Ammon's horn (tissue), 1 donor: ENCODE measurements around the gene ZDHHC14.
A peak's percentile ranks its signal among the peaks of the same experiment; 100 is the strongest.
"Not testable (repeated sequence)": the region's sequence is repeated elsewhere in the genome, so short reads cannot be mapped to it uniquely, and the experiment has no call there.

Experiments used
- DNase-seq: peaks from one replicate; pipeline ENCODE4 v3.0.0-alpha.2; 2016; ENCODE audit warnings: low spot score

Gene ZDHHC14

DNA sequence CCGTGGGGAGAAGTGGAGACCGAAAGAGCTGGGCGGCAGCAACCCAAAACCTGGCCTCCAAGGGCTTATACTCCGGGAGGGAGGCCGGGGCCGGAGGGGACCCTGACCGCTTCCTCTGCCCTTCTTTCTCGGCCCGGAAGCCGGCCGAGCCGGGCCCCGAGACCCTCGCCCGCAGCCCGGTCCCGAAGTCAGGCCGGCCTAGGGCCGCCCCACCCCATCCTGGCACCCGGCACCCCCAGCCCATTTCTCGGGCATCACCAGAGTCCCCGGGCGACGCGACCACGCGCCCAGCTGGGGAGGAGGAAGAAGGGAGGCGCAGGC lies 572 bp upstream of the ZDHHC14 start:
- DNase-seq = no peak

DNA sequence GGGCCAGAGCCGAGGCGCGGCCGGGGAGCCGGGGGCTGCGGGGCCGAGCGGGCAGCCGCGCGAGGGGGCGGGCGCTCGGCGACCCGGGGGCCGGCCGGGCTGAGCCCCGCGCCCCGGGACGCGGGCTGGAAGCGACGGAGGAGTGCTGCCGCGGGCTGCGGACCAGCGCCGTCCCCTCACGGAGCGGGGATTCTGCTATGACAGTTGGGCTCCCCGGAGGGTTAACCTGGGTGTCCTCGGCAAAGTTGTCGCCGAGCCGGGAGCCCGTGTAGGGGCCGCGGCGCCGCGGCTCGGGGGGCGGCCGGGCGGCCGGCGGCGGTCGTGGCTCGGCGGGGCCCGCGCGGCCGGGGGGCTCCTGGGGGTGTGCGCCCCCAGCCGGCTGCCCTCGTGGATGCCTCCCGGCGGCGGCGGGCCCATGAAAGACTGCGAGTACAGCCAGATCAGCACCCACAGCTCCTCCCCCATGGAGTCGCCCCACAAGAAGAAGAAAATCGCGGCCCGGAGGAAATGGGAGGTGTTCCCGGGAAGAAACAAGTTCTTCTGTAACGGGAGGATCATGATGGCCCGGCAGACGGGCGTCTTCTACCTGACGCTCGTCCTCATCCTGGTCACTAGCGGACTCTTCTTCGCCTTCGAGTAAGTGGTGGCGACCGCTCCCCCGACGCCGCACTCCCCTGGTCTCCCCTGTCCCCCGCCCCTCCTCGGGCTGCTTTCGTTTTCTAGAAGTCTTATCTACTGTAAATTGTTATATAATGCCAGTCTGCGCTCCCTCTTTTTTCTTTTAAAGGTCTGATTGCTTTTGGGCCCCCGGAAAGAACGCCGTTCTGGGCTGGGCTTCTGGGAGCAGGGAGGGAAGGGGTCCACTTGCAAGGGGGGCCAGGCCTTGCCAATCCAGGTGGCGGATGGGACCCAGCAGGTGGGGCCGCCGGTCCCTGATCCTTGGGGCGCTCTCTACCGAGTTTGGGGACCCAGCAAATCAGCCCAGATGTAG lies 936 bp downstream of the ZDHHC14 start:
- peak; percentile 75 for DNase-seq

DNA sequence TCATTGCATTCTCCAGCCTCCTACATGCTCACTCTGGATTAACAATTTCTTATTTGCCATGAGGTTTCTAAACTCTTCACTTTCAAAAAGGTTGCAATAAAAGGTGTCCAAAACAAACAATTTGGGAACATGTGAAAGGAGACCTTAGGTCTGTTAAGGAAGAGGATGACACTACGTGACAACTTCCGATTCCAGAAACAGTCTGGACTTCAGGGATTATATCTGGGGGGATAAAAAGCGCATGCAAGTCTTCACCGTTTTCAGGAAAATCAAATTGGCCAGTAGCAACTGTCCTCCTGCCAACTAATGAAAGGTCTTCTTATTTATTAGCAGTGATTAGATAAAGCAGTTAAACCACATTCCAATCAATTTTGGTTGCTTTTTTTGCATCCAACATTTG lies 1.8 kb downstream of the ZDHHC14 start:
- no peak for DNase-seq

DNA sequence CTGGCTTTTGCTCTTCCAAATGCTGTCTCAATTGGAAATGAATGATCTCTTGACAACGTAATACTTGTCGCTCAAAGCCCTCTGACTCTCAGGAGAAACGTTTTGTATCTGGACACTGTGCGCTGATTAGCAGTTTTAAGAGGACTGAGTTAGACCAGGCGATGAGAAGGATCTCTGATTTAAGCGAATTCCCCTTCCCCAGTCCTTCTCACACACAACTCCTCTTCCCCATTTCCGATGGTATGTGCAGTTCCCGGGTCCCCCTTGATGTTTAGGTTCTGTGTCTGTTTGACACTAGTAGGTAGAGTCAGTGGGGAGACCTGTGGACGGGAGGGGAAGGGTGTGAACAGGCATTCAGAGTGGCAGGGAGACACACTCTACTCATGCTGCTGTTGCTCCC lies 2.5 kb downstream of the ZDHHC14 start:
- DNase-seq = no peak

DNA sequence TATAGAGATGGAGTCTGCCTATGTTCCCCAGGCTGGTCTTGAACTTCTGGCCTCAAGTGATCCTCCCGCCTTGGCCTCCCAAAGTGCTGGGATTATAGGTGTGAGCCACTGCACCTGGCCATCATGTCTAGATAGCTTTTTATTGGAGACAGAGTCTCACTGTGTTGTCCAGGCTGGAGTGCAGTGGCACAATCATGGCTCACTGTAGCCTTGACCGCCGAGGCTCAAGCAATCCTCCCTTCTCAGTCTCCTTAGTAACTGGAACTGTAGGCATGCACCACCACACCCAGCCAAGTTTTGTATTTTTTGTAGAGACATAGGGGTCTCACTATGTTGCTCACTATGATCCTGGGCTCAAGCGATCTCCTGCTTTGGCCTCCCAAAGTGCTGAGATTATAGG lies 4.0 kb downstream of the ZDHHC14 start:
- DNase-seq = not testable (repeated sequence)

DNA sequence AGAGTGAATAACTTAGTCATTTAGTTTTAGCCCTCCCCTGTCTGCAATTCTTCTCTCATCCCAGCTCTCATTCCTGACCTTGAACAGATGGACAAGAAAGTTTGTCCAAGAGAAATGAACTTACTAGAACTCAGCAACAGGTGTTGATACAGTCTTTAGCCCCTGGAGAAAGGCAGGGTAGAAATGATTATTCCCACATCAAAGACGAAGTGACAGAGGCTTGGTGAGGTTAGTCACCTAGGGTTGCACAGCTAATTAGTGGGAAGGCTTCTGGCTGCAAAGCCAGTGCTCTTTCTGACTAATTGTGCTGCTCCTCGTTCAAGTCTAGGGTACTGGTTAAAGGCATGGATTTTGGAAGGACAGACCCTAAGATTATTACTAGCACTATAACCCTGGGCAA lies 4.5 kb downstream of the ZDHHC14 start:
- DNase-seq = no peak

GRCh38 chr6:157386023-157386422 lies 5.0 kb downstream of the ZDHHC14 start:
- DNase-seq = no peak

DNA sequence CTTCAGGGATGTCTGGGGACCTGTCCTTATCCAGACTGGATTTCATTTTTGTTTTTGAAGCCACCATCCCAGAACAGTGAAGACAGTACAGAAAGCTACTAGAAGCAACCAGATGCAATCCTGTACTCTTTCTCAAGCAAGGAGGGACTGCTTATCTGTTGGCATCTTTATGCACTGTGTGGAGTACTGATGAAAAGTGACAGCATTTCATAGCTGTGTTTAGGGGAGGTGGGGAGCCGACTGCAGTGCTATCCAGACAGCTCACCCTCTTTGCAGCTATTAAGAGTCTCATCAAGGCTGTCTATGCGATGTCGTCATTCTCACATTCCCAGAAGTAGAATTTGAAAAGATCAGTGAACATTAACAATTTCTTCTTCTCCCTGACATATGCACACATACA lies 5.5 kb downstream of the ZDHHC14 start:
- DNase-seq = no peak

DNA sequence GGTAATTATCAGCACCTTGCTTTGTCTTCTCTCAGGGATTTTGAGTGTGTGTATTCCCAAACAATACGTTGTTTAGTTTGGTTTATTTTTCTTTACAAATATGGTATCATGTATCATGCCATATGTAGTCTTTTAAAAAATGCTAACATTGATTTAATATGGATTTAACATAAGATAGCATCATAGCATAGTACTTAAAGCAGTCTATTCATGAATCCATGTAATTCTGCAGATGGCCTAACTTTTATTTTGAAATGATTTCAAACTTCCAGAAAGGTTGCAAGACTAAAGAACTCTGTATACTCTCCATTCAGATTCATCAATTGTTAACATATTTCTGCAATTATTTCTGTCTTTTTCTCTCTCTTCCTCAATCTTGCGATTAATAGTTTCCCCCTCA lies 7.9 kb downstream of the ZDHHC14 start:
- DNase-seq = no peak

- no peak for DNase-seq
These were observed 9.5 kb downstream of the ZDHHC14 start for GRCh38 chr6:157390273-157391060.

DNA sequence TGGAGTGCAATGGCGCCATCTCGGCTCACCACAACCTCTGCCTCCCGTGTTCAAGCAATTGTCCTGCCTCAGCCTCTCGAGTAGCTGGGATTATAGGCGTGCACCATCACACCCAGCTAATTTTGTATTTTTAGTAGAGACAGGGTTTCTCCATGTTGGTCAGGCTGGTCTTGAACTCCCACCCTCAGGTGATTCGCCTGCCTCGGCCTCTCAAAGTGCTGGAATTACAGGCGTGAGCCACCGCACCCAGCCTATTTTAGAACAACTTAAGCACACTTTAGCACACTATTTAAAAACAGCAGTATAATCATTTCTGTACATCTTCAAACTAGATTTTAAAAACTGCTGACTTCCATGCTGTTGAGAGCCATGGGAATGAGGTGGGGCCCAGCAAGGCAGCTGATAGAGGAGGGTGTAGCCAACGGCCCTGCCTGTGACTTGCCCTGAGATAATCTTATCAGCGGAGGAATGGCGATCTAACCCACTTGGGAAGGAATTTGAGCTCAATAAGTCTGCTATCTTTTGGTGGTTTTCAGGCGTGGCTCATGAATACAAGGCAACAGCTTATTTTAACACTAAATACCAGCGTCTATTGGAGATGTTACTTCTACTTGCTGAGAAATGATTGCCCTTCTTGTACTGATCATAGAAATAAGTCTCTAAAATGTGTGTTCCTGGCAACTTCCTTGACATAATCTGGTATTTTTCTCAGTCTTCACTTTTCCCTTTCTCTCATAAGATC lies 12.1 kb downstream of the ZDHHC14 start:
- DNase-seq = no peak

DNA sequence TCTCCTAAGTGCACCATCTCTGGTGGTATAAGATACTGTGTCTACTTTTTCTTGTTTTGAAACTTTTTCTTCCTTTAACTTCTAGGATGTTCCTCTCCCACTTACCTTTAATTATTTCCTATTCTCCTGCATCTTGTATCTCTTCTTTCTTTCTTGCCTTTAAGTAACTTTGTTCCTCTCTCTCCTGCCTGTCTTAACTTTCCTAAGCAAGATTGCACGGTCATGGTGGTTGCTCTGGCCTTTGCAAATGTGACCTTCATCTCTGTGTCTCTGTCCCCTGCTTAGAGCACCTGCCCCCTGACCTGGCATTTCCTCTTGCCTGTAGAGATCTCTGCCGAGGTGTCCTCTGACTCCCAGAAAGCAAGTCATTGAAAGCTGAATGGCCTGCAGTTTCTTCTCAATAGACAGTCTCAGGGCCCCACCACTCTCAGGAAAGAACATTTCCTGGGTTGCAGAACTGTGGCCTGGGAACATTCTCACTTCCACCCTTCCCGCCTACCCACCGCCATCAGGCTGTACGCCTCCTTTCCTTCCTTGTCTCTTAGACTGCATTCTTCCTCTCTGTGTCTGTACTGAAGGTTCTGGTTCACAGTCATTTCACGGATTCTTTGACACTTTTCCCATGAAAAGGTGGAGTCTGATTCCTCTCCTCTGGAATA lies 12.8 kb downstream of the ZDHHC14 start:
- peak; percentile 57 for DNase-seq

- not testable (repeated sequence) for DNase-seq
These were observed 14.2 kb downstream of the ZDHHC14 start for GRCh38 chr6:157395199-157395598.

- DNase-seq = no peak
These were observed 15.0 kb downstream of the ZDHHC14 start for GRCh38 chr6:157396026-157396425.

DNA sequence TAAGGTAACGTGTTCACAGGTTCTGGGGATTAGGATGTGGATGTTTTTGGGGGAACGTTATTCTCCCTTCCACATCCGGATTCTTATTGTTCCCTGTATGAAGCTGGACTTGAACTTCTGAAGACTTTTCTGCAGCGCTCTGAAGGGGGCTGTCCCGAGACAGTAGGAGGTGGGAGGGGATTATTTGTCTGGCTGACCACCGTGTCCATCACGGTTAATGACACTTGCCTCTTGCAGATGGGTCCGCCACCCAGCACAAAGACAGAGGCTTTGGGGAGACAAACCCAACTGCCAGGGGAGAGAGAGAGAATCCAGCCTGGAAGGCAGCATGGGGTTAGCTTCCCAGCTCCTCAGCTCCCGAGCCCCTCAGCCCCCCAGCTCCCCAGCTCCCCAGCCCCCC lies 16.7 kb downstream of the ZDHHC14 start:
- no peak for DNase-seq

- no peak for DNase-seq
These were observed 17.2 kb downstream of the ZDHHC14 start for GRCh38 chr6:157398151-157398550.

- no peak for DNase-seq
These were observed 19.7 kb downstream of the ZDHHC14 start for GRCh38 chr6:157400676-157401075.

GRCh38 chr6:157401734-157402338 lies 20.8 kb downstream of the ZDHHC14 start:
- DNase-seq = no peak

GRCh38 chr6:157402996-157403685 lies 22.2 kb downstream of the ZDHHC14 start:
- DNase-seq = no peak

DNA sequence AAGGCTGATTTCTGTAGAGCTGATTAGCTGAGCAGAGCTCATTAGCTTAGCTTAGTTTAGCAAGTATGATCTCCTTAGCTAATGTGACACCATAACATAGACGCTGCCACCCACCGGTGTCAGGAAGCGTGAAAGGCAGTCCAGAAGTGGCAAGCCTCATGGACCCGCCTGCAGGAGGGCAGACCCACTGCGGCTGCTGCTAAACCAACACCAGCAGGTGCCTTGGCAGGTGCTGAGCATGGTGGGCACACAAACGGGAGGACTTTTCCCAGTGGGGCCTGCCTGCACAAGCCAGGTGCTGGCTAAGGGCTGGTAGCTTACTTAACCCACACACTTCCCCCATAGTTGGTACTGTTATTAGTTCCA lies 22.7 kb downstream of the ZDHHC14 start:
- no peak for DNase-seq

- no peak for DNase-seq
These were observed 25.0 kb downstream of the ZDHHC14 start for GRCh38 chr6:157405986-157406385.
